IgD-negative memory B cell (primary cell): Measurements from ENCODE around the gene NPSR1. TPM values are rescaled to one million over a fixed set of nuclear protein-coding genes. Genes with fewer than 3 reads are reported as not detected.
"Not testable (repeated sequence)": the region's sequence is repeated elsewhere in the genome, so short reads cannot be mapped to it uniquely, and the experiment has no call there.

Experiments
- H3K27ac Mint-ChIP-seq, 3 donors: one replicate each; pipeline ENCODE4 v1.8.0; 2020 to 2022; ENCODE audit warnings: mild to moderate bottlenecking in 3 of 3, mixed read lengths in 3 of 3, moderate library complexity in 1 of 3
- H3K27me3 Mint-ChIP-seq: one replicate; pipeline ENCODE4 v1.8.0; 2021; ENCODE audit warnings: mixed read lengths
- H3K36me3 Mint-ChIP-seq: one replicate; pipeline ENCODE4 v1.8.0; 2020; ENCODE audit warnings: mild to moderate bottlenecking, mixed read lengths
- H3K4me1 Mint-ChIP-seq, 3 donors: one replicate each; pipeline ENCODE4 v1.8.0; 2020 to 2022; ENCODE audit warnings: mixed read lengths in 3 of 3, mild to moderate bottlenecking in 1 of 3
- H3K4me3 Mint-ChIP-seq, 4 donors: one replicate each; pipeline ENCODE4 v1.8.0; 2020 to 2022; ENCODE audit warnings: mild to moderate bottlenecking in 4 of 4, mixed read lengths in 4 of 4, moderate library complexity in 3 of 4
- H3K9me3 Mint-ChIP-seq, 3 donors: one replicate each; pipeline ENCODE4 v1.8.0; 2020 to 2021; ENCODE audit warnings: mixed read lengths in 3 of 3, mild to moderate bottlenecking in 1 of 3
- polyA plus RNA-seq: library from polyadenylated mRNA; unstranded; fragments of 300-500 nt; fragmentation: Illumina TruSeq; gene quantifications from one replicate; pipeline ENCODE4 v1.2.3, GENCODE V29; 2021

Gene NPSR1
- polyA plus RNA-seq, 1 donor from 2014 or later: not detected

- no peaks in the 10 kb centered on the region for H3K27me3 Mint-ChIP-seq
- no peak overlapping the region for H3K4me3 Mint-ChIP-seq
- H3K4me1 Mint-ChIP-seq: no peaks in the 10 kb centered on the region
- no peaks in the 10 kb centered on the region for H3K9me3 Mint-ChIP-seq
- no peaks in the 10 kb centered on the region for H3K36me3 Mint-ChIP-seq
- H3K27ac Mint-ChIP-seq: no peak overlapping the region
Measured at GRCh38 chr7:34758111-34758601, 100.1 kb downstream of the NPSR1 start.

- Mint-ChIP-seq H3K36me3 (no peaks in the 10 kb centered on the region), H3K4me3 (no peak overlapping the region), H3K9me3 (no peaks in the 10 kb centered on the region), H3K4me1 (no peaks in the 10 kb centered on the region), H3K27me3 (no peaks in the 10 kb centered on the region), H3K27ac (no peak overlapping the region)
Measured at GRCh38 chr7:34759477-34760125, 101.6 kb downstream of the NPSR1 start.

DNA sequence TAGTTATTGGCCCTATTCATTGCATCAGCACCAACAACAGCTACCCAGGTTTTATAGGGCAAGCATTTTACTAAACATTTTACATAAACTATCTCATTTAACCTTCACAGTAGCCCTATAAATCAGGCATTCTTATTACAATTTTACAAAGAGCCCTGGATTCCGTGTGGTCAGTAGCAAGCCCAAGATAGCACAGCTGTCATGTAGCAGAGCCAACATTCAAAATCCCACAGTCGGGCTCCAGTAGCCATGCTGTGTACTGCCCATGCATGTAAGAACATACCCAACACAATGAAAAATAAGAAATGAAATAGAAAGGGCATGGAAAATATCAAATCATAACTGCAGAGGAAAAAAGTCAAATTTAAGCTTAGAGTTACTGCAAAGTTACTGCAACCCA lies 102.3 kb downstream of the NPSR1 start:
- Mint-ChIP-seq H3K4me3 (no peak overlapping the region), H3K4me1 (no peaks in the 10 kb centered on the region), H3K36me3 (no peaks in the 10 kb centered on the region), H3K27me3 (no peaks in the 10 kb centered on the region), H3K9me3 (no peaks in the 10 kb centered on the region), H3K27ac (no peak overlapping the region)

- Mint-ChIP-seq H3K27ac (no peak overlapping the region), H3K9me3 (peaks cover 0 to 4% (median 4%) of the 10 kb centered on the region in 3 donors), H3K4me3 (no peak overlapping the region), H3K27me3 (no peaks in the 10 kb centered on the region), H3K36me3 (no peaks in the 10 kb centered on the region), H3K4me1 (no peaks in the 10 kb centered on the region)
Measured at GRCh38 chr7:34761206-34761605, 103.2 kb downstream of the NPSR1 start.

- H3K27ac Mint-ChIP-seq: no peak overlapping the region
- no peaks in the 10 kb centered on the region for H3K27me3 Mint-ChIP-seq
- no peaks in the 10 kb centered on the region for H3K4me1 Mint-ChIP-seq
- H3K4me3 Mint-ChIP-seq: no peak overlapping the region
- peaks cover 0 to 4% (median 4%) of the 10 kb centered on the region in 3 donors for H3K9me3 Mint-ChIP-seq
- H3K36me3 Mint-ChIP-seq: no peaks in the 10 kb centered on the region
Measured at GRCh38 chr7:34761627-34762026, 103.6 kb downstream of the NPSR1 start.

- no peaks in the 10 kb centered on the region for H3K36me3 Mint-ChIP-seq
- H3K27me3 Mint-ChIP-seq: no peaks in the 10 kb centered on the region
Measured at GRCh38 chr7:34762764-34763163, 104.7 kb downstream of the NPSR1 start.

GRCh38 chr7:34772296-34772938 lies 114.4 kb downstream of the NPSR1 start:
- no peak overlapping the region for H3K4me3 Mint-ChIP-seq
- H3K36me3 Mint-ChIP-seq: no peaks in the 10 kb centered on the region
- no peak overlapping the region for H3K27ac Mint-ChIP-seq
- peaks cover 0 to 4% (median 2%) of the 10 kb centered on the region in 3 donors for H3K9me3 Mint-ChIP-seq
- H3K4me1 Mint-ChIP-seq: no peaks in the 10 kb centered on the region
- H3K27me3 Mint-ChIP-seq: no peaks in the 10 kb centered on the region

More at GRCh38 chr7:34762764-34763163, 104.7 kb downstream of the NPSR1 start:
- Mint-ChIP-seq H3K27ac (no peak overlapping the region), H3K4me3 (no peak overlapping the region), H3K4me1 (no peaks in the 10 kb centered on the region), H3K9me3 (peaks cover 0 to 4% (median 4%) of the 10 kb centered on the region in 3 donors)

DNA sequence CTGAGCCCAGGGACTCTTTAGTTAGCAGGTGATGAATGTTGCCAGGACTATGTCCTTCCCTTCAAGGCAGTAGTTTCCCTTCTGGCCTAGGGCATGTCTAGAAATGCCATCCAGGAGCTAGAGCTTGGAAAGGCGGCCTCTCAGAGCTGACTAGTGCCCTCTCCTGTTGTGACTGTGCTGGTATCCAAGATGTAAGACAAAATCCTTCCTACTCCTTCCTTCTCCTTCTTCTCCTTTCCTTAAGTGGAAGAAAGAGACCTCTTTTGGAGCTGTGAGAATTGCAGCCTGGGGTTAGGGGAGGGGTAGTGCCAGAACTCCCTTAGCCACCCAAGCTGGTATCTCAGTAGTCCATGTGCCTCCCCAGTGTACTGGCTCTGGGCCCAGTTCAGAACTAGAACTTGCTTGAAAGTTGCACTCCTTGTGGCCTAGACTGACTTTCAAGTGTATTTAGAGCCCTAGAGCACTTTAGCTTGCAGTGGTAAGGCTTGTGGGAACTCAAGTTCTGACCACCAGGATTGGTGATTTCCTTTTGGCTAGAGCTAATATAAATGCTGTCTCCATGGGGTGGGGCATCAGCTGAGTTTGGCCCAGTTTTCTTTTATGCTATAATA lies 118.8 kb downstream of the NPSR1 start:
- Mint-ChIP-seq H3K4me3 (no peak overlapping the region), H3K27ac (no peak overlapping the region), H3K9me3 (peaks cover 1 to 7% (median 6%) of the 10 kb centered on the region in 3 donors), H3K36me3 (no peaks in the 10 kb centered on the region), H3K27me3 (peaks cover 2% of the 10 kb centered on the region), H3K4me1 (no peaks in the 10 kb centered on the region)

DNA sequence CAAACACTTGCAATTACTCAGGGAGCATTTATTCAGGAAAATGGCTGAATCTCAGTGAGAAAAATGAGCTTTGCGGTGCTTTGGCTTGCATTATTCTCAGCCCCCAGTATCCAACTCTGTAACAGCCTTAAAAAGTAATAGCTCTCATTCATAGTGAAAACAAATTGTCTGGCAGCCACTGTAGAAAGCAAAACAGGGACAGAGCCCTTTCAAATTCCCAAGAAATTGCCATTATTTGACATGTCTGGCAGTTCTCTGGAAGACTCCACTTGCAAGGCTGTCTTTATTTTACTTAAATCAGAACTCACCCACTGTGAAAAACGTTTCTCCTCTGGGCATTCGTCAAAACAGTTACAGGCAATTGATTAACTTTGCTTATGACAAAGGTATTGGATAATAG lies 122.5 kb downstream of the NPSR1 start:
- H3K4me3 Mint-ChIP-seq: no peak overlapping the region
- no peak overlapping the region for H3K27ac Mint-ChIP-seq
- peaks cover 2% of the 10 kb centered on the region for H3K27me3 Mint-ChIP-seq
- peaks cover 6 to 27% (median 10%) of the 10 kb centered on the region in 3 donors for H3K9me3 Mint-ChIP-seq
- no peaks in the 10 kb centered on the region for H3K36me3 Mint-ChIP-seq
- H3K4me1 Mint-ChIP-seq: no peaks in the 10 kb centered on the region

GRCh38 chr7:34787586-34787985 lies 129.6 kb downstream of the NPSR1 start:
- Mint-ChIP-seq H3K4me3 (no peak overlapping the region), H3K36me3 (no peaks in the 10 kb centered on the region), H3K27ac (no peak overlapping the region)

DNA sequence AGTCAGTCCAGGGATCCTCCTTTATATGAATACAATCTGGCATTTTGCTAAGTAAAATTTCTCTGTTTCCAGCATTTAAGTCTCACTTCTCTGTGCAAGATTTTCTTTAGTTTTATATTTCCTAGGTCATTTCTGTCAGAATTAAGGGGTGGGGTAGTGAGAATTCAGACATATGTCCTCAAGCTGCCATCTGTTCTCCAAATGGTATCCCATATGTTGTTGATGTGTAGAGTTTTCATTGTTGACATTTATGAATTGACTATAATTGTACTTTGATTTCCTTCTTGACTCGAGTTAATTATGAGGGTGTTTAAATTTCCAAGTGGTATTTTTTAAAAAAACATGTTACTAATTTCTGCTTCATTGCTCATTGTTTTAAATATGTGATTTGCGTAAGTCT lies 148.8 kb downstream of the NPSR1 start:
- Mint-ChIP-seq H3K27ac (no peak overlapping the region), H3K9me3 (peaks cover 0 to 8% (median 0%) of the 10 kb centered on the region in 3 donors), H3K27me3 (peaks cover 5% of the 10 kb centered on the region), H3K4me3 (no peak overlapping the region), H3K36me3 (no peaks in the 10 kb centered on the region), H3K4me1 (no peaks in the 10 kb centered on the region)

More at GRCh38 chr7:34787586-34787985, 129.6 kb downstream of the NPSR1 start:
- Mint-ChIP-seq H3K9me3 (peaks cover 2 to 17% (median 12%) of the 10 kb centered on the region in 3 donors), H3K27me3 (no peaks in the 10 kb centered on the region), H3K4me1 (no peaks in the 10 kb centered on the region)

GRCh38 chr7:34807548-34808340 lies 149.7 kb downstream of the NPSR1 start:
- H3K36me3 Mint-ChIP-seq: no peaks in the 10 kb centered on the region
- no peaks in the 10 kb centered on the region for H3K4me1 Mint-ChIP-seq
- H3K27ac Mint-ChIP-seq: no peak overlapping the region
- no peak overlapping the region for H3K4me3 Mint-ChIP-seq
- H3K27me3 Mint-ChIP-seq: peaks cover 5% of the 10 kb centered on the region
- peaks cover 0 to 5% (median 0%) of the 10 kb centered on the region in 3 donors for H3K9me3 Mint-ChIP-seq

- not testable (repeated sequence) for H3K27ac Mint-ChIP-seq, H3K4me3 Mint-ChIP-seq, H3K4me1 Mint-ChIP-seq, H3K27me3 Mint-ChIP-seq, H3K36me3 Mint-ChIP-seq, H3K9me3 Mint-ChIP-seq
Measured at GRCh38 chr7:34814203-34814842, 156.3 kb downstream of the NPSR1 start.

DNA sequence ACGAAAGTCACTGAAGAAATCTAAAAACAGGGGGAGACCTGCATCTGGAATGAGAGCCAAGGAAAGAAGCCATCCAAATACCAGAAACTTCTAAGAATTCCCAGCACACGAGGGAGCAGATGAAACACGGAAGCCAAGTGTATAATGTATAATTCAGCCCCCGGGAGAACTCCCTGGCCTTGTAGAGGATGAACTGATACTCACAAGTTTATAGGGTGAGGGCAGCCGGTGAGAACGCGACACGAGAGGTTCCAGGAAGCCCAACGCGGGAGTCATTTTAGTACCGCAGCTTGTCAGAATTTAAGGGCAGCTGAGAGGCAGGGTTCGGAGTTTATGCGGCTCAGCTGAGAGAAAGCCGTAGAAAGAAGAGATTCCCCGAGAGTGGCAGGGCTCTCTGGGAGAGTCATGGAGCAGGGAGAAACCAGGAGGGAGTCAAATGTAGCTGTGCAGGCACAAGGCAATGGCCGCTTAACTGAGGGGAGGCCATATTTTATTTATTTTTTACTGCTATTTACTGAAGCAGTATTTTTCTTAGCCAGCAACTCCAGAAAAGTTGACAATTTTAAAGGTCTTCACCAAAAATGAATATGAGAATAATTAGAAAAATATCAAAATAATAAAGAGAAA lies 164.0 kb downstream of the NPSR1 start:
- no peaks in the 10 kb centered on the region for H3K9me3 Mint-ChIP-seq
- H3K4me1 Mint-ChIP-seq: no peaks in the 10 kb centered on the region
- H3K4me3 Mint-ChIP-seq: no peak overlapping the region
- H3K27me3 Mint-ChIP-seq: no peaks in the 10 kb centered on the region
- no peaks in the 10 kb centered on the region for H3K36me3 Mint-ChIP-seq
- H3K27ac Mint-ChIP-seq: peak overlapping the region in 1 of 3 donors; percentile 78
